Liver (tissue), 3 donors: ENCODE data around the gene TCERG1L.

Source experiments
- EGR1 ChIP-seq, 2 donors: IDR thresholded peaks; 2 replicates each; pipeline ENCODE4 v1.6.1; 2016 to 2018; ENCODE audit warnings: antibody characterized with exemption in 2 of 2, low read depth in 2 of 2
- FOXA1 ChIP-seq: IDR thresholded peaks from 2 replicates; pipeline ENCODE4 v1.6.1; 2016; ENCODE audit warnings: antibody characterized with exemption
- GABPA ChIP-seq, 2 donors: IDR thresholded peaks in 1 of 2; conservative IDR thresholded peaks in 1 of 2; 2 replicates each; pipeline ENCODE4 v1.6.1; 2016; ENCODE audit warnings: antibody characterized with exemption in 2 of 2, mild to moderate bottlenecking in 1 of 2, moderate library complexity in 1 of 2
- HNF4A ChIP-seq, 2 donors: conservative IDR thresholded peaks; 2 replicates each; pipeline ENCODE4 v1.6.1; 2016; ENCODE audit warnings: antibody characterized with exemption in 2 of 2, mild to moderate bottlenecking in 2 of 2
- JUND ChIP-seq, 2 donors: IDR thresholded peaks; 2 replicates each; pipeline ENCODE4 v1.6.1; 2016; ENCODE audit warnings: antibody characterized with exemption in 2 of 2
- RAD21 ChIP-seq, 2 donors: IDR thresholded peaks; 2 replicates each; pipeline ENCODE4 v1.6.1; 2016; ENCODE audit warnings: antibody characterized with exemption in 2 of 2, mild to moderate bottlenecking in 2 of 2
- RXRA ChIP-seq, 2 donors: IDR thresholded peaks; 2 replicates each; pipeline ENCODE4 v1.6.1; 2017 to 2018; ENCODE audit warnings: antibody characterized with exemption in 2 of 2, mild to moderate bottlenecking in 1 of 2
- SP1 ChIP-seq: IDR thresholded peaks from 2 replicates; pipeline ENCODE4 v1.6.1; 2018; ENCODE audit warnings: antibody characterized with exemption, mild to moderate bottlenecking
- TAF1 ChIP-seq: conservative IDR thresholded peaks from 2 replicates; pipeline ENCODE4 v1.6.1; 2016; ENCODE audit warnings: antibody characterized with exemption, mild to moderate bottlenecking
- TF ChIP-seq, protein P1 (sequence below): fragments of 150-350 bp; IDR thresholded peaks from 2 replicates; pipeline ENCODE4 v1.5.1; 2017; ENCODE audit warnings: improper control_type of control experiment, low read depth, low read length; ENCODE audit not compliant: missing input control
- TF ChIP-seq, protein P2 (sequence below): IDR thresholded peaks from 2 replicates; pipeline ENCODE4 v1.6.1; 2016; ENCODE audit warnings: antibody characterized with exemption, mild to moderate bottlenecking
- TF ChIP-seq, protein P3 (sequence below): IDR thresholded peaks from 2 replicates; pipeline ENCODE4 v1.6.1; 2016; ENCODE audit warnings: antibody characterized with exemption
- TF ChIP-seq, protein P4 (sequence below): IDR thresholded peaks from 2 replicates; pipeline ENCODE4 v1.6.1; 2016; ENCODE audit warnings: antibody characterized with exemption
- TF ChIP-seq, protein P5 (sequence below): IDR thresholded peaks from 2 replicates; pipeline ENCODE4 v1.6.1; 2016; ENCODE audit warnings: antibody characterized with exemption
- donor health status: healthy.
- donor health status: healthy.

DNA sequence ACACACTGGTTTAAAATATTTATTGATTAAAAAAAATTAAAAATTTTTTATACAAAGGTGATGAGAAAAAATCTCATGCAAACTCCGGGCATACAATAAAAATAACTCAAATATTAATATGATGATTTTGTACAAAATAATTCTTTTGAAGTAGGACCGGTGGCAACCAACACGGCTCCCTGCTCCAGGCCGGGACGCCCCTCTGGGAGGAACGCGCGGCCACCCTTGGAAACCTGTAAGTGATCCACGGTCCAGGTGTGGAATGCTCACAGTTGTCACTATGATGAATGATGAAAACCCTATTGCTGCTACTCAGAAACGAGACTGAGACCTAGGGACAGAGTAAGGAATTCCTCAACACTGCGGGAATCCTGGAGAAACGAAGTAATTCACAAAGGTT, 219.1 kb downstream of the TCERG1L start:
- TF ChIP-seq, protein P1, sequence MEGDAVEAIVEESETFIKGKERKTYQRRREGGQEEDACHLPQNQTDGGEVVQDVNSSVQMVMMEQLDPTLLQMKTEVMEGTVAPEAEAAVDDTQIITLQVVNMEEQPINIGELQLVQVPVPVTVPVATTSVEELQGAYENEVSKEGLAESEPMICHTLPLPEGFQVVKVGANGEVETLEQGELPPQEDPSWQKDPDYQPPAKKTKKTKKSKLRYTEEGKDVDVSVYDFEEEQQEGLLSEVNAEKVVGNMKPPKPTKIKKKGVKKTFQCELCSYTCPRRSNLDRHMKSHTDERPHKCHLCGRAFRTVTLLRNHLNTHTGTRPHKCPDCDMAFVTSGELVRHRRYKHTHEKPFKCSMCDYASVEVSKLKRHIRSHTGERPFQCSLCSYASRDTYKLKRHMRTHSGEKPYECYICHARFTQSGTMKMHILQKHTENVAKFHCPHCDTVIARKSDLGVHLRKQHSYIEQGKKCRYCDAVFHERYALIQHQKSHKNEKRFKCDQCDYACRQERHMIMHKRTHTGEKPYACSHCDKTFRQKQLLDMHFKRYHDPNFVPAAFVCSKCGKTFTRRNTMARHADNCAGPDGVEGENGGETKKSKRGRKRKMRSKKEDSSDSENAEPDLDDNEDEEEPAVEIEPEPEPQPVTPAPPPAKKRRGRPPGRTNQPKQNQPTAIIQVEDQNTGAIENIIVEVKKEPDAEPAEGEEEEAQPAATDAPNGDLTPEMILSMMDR = no peak
- TF ChIP-seq SP1 (no peak), RAD21 (IDR thresholded peaks at IDR 0.05) (no peak), FOXA1 (no peak), HNF4A (conservative IDR thresholded peaks at IDR 0.05) (no peak), GABPA (IDR thresholded peaks at IDR 0.05 in 1 of 2, conservative IDR thresholded peaks at IDR 0.05 in 1 of 2) (no peak), TAF1 (no peak), EGR1 (IDR thresholded peaks at IDR 0.05; ENCODE audit: low read depth in 2 of 2) (no peak), JUND (IDR thresholded peaks at IDR 0.05) (no peak), RXRA (IDR thresholded peaks at IDR 0.05) (no peak)
- TF ChIP-seq, protein P2, sequence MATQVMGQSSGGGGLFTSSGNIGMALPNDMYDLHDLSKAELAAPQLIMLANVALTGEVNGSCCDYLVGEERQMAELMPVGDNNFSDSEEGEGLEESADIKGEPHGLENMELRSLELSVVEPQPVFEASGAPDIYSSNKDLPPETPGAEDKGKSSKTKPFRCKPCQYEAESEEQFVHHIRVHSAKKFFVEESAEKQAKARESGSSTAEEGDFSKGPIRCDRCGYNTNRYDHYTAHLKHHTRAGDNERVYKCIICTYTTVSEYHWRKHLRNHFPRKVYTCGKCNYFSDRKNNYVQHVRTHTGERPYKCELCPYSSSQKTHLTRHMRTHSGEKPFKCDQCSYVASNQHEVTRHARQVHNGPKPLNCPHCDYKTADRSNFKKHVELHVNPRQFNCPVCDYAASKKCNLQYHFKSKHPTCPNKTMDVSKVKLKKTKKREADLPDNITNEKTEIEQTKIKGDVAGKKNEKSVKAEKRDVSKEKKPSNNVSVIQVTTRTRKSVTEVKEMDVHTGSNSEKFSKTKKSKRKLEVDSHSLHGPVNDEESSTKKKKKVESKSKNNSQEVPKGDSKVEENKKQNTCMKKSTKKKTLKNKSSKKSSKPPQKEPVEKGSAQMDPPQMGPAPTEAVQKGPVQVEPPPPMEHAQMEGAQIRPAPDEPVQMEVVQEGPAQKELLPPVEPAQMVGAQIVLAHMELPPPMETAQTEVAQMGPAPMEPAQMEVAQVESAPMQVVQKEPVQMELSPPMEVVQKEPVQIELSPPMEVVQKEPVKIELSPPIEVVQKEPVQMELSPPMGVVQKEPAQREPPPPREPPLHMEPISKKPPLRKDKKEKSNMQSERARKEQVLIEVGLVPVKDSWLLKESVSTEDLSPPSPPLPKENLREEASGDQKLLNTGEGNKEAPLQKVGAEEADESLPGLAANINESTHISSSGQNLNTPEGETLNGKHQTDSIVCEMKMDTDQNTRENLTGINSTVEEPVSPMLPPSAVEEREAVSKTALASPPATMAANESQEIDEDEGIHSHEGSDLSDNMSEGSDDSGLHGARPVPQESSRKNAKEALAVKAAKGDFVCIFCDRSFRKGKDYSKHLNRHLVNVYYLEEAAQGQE = no peak
- TF ChIP-seq, protein P3, sequence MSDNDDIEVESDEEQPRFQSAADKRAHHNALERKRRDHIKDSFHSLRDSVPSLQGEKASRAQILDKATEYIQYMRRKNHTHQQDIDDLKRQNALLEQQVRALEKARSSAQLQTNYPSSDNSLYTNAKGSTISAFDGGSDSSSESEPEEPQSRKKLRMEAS = no peak
- TF ChIP-seq, protein P4, sequence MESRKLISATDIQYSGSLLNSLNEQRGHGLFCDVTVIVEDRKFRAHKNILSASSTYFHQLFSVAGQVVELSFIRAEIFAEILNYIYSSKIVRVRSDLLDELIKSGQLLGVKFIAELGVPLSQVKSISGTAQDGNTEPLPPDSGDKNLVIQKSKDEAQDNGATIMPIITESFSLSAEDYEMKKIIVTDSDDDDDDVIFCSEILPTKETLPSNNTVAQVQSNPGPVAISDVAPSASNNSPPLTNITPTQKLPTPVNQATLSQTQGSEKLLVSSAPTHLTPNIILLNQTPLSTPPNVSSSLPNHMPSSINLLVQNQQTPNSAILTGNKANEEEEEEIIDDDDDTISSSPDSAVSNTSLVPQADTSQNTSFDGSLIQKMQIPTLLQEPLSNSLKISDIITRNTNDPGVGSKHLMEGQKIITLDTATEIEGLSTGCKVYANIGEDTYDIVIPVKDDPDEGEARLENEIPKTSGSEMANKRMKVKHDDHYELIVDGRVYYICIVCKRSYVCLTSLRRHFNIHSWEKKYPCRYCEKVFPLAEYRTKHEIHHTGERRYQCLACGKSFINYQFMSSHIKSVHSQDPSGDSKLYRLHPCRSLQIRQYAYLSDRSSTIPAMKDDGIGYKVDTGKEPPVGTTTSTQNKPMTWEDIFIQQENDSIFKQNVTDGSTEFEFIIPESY = no peak
- TF ChIP-seq, protein P5, sequence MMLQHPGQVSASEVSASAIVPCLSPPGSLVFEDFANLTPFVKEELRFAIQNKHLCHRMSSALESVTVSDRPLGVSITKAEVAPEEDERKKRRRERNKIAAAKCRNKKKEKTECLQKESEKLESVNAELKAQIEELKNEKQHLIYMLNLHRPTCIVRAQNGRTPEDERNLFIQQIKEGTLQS = no peak
